Stimulated activated CD4-positive, alpha-beta T cell treated with anti-CD3 and anti-CD28 coated beads, Interleukin-4, amount 100 ng/mL, for 24 hours (primary cell): ENCODE results near the gene MON2.
"Not testable (repeated sequence)": the region's sequence is repeated elsewhere in the genome, so short reads cannot be mapped to it uniquely, and the experiment has no call there.

ENCODE experiments used
- DNase-seq: peaks from one replicate; pipeline ENCODE4 v3.0.0-alpha.2; 2020

Gene MON2

GRCh38 chr12:62552906-62553556 is 86.4 kb downstream of the MON2 start:
- no peak for DNase-seq

DNA sequence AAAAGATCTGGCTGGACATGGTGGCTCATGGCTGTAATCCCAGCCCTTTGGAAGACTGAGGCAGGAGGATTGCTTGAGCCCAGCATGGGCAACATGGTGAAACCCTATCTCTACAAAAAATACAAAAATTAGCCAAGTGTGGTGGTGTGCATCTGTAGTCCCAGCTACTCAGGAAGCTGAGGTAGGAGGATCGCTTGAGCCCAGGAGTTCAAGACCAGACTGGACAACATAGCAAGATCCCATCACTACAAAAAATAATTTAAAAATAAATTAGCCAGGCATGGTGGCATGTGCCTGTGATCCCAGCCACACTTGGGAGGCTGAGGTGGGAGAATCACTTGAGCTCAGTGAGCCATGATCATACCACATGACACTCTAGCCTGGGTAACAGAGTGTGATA is 92.7 kb downstream of the MON2 start:
- DNase-seq: not testable (repeated sequence)

DNA sequence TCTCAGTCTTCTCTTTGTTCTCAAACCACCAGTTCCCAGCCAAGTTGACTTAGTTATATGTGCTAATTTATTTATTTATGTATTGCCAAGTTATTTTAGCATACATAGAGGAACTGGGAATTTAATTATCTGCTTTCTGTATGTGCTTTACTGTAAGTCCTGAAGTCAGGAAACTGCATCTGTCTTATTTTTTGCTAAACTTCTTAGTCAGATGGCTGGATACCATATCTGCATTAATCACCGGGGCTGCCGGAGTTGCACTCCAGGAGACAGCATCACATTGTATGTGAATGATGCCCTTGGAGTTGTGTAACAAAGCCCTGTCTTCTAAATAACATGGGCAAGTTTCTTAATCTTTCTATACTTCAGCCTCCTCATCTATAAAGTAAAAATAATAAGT is 96.2 kb downstream of the MON2 start:
- no peak for DNase-seq

DNA sequence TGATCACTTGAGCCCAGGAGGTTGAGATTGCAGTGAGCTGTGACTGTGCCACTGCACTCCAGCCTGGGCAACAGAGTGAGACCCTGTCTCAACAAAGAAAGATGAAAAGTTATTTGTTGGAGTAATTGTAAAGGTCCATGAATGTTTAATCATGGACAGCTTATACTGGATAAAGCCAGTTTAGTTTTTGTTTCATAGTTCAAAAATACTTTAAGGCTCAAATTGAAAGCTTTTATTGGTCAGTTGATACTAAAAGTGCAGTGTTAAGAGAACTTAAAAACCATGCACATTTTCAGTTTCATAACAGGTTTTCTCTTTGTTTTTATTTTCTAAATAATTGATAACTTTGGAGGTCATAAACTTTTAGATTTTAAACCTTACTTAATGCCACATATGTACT is 108.4 kb downstream of the MON2 start:
- no peak for DNase-seq

DNA sequence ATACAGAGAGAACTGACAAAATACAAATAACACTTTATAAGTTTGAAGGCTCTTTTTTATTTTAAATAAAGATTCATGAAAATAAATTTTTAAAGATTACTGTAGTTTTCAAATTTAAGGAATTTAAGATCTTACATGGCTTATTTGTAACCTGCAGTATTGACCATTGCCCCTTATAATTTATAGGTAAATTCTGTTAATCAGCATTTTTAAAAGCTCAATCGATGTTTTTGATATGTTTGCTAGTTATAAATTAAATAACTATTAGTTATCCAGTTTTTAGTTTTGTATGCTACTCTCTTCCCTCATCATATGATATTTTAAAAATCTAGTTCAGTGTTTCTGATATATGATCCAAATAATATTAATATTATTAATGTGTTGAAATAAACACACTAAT is 109.9 kb downstream of the MON2 start:
- no peak for DNase-seq

DNA sequence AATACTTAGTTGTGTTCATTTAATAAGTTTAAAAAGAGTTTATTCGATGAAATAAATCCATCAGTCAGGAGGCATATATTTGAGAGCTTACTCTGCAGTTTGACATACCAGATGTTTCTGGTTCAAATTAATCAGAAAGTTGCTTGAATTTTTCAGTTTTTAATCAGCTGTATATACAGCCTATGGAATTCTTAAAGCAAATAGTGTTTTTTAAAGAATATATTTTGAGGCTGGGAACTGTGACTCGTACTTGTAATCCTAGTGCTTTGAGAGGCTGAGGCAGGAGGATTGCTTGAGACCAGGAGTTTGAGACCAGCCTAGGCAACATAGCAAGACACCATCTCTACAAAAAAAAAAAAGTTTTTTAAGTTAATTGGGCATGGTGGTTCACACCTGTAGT is 112.1 kb downstream of the MON2 start:
- no peak for DNase-seq

- DNase-seq: no peak
Observed at GRCh38 chr12:62581288-62582064, 114.8 kb downstream of the MON2 start.

DNA sequence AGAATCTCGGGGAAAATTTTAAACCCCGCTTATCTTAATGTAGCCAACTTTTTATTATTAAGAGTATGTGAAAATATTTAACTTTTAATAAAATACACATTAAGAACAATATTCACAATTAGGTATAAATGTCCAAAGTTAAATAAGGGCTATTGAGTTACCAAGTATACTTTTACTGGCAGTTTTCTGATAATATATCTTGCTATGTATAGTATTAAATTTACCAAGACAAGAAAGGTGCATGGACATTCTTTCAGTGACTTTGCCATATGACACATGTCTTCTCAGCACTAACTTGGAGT is 115.4 kb downstream of the MON2 start:
- DNase-seq: no peak

DNA sequence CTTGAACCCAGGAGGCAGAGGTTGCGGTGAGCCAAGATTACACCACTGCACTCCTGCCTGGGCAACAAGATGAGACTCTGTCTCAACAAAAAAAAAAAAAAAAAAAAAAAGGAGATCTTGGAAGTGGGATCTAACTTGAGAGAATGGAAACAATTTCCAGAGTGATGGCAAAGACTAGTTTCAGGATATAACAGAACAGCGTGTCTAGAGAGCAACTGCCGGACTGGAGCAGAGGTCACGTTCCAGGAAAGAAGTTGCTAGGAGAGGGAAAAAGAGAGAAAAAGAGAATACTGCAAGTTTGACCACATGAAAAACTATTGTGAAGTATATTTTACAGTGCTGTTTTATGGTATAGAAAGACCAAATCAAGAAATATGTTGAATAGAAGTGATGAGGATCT is 118.0 kb downstream of the MON2 start:
- no peak for DNase-seq

DNA sequence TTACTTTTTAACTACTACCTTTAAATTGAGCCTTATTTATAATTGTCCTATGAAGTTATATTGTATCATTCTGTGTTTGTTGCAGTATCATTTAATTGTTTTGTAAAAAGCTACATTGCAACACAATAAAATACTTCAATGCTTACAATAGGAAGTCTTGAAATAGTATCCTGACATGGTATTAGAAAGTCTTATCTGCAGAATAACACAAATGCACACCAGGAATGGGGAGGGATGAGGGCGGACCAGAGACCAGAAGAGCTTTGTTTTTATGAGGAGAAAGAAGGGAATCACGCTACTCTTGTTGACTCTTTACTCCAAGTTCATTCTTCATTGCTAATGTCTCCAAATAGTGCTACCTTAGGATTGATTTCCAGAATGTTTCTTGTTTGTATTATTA is 120.2 kb downstream of the MON2 start:
- no peak for DNase-seq

GRCh38 chr12:62588916-62589315 is 122.3 kb downstream of the MON2 start:
- no peak for DNase-seq

GRCh38 chr12:62597253-62597652 is 130.6 kb downstream of the MON2 start:
- DNase-seq: no peak

GRCh38 chr12:62598846-62599245 is 132.2 kb downstream of the MON2 start:
- DNase-seq: no peak

GRCh38 chr12:62599854-62600437 is 133.3 kb downstream of the MON2 start:
- no peak for DNase-seq

- DNase-seq: no peak
Observed at GRCh38 chr12:62601765-62602164, 135.1 kb downstream of the MON2 start.

DNA sequence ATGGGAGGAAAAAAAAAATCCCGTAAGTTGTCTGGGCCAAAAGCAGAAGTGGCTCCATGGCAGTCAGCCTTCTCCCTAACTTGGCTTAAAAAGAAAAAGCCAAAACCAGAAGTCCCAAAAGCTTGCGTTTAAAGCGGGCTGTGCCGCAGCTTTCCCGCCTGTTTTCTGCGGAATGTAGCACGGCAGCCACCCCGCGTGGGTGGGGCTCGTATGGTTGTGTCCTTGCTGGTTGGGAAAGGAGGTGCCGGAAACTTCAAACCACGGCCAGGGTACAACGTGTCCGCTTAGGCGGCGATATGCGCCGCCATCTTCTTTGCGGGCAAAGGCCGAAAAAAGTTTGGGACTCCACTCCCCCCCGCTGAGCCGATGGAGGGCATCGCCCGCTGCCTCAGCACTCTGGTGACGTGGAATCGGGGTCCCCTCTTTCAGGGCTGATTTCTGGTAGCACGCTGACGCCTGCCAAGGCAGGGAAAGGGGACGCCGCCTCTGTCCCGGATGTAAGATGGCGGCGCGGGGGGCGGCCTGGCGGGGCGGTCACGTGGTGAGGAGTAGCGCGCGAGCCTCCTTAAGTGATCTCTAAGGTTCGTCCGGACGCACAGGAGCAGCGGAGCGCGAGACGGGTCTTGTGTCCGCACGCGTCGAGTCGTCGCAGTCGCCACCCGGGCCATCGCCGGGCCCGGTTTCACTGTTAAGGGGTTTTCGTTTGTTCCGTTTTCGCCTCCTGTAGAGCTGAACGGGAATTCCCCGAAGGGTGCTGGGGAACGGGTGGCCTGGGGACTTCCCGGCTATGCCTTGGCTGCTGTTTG is 135.8 kb downstream of the MON2 start:
- peak; percentile 87 for DNase-seq

DNA sequence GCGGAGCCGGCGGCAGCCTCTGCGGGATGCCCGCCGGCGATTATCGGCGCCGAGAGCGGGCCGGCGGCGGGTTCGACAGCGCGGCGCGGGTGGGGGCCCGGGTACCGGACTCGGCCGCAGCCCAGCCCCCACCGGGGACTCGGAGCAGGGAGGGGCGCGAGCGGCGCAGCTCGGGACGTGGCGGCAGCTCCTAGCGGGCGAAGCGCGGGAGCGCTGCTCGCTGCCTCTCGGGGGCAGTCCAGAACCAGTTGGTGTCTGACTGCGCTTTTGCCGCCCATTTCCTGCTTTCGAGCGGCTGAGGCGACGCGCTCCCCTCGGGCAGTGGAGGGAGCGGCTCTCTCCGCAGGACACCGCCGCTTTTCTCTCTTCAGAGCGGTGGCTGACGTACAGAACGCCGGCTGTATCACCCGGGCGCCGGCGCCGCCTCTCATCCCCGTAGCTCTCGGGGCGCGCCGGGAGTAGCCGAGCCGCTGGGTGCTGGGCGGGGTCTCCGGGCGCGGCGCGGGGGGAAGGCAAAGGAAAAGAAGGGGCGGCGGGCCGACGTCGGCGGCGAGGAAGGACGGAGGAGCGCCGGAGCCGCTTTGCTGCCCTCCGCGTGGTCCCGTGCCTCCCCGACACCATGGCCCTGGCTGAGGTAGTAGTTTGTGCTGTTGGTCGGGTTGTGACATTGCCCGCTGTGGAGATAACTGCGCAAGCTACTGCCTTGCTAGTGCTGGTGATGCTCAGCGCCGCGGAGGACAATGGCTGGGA is 136.6 kb downstream of the MON2 start:
- DNase-seq: peak; percentile 79

DNA sequence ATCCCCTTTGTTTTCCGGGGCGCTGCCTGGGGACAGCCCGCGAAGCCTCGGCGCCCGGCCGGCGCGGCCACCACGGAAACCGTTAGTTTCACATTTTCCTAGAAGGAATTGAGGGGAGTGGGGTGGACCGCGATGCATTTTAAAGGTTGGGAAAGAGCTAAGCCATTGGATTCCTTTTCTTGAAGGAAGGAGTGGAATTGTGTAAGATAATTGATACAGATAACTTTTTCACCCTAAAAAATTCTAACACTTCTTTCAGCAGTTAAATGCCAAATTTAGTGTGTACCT is 137.1 kb downstream of the MON2 start:
- DNase-seq: no peak

GRCh38 chr12:62604373-62604772 is 137.7 kb downstream of the MON2 start:
- no peak for DNase-seq

GRCh38 chr12:62604871-62605270 is 138.2 kb downstream of the MON2 start:
- DNase-seq: no peak

DNA sequence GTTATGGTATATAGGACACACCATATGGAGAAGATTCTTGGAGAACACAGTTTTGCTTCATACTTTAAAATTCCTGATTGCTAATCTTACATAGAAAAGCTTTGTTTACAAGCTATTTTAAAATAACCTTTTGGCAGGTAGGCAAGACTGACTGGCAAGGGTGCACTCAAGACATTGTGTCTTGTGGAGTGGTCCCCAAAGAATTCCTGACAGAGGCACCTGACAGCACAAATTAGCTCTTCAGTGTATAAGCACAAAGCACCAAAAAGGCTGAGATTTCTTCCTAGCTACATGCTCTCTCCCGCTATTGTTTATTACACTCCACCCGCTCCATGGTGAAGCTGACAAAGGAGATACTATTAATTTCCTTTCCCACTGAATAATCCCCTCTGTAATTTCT is 139.4 kb downstream of the MON2 start:
- DNase-seq: no peak

DNA sequence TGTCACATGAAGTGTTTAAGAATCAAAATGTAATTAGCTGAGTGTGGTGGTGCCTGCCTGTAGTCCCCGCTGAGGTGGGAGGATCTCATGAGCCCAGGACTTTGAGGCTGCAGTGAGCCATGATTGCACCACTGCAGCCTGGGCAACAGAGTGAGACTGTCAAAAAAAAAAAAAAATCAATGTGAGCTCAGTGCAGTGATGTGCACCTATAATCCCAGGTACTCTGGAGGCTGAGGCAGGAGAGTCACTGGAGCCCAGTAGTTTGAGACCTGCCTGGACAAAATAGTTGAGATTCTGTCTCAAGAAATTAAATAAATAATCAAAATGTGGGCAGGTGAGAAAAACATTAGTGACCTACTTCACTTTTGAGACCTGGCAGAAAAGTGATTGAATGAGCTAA is 140.0 kb downstream of the MON2 start:
- no peak for DNase-seq

DNA sequence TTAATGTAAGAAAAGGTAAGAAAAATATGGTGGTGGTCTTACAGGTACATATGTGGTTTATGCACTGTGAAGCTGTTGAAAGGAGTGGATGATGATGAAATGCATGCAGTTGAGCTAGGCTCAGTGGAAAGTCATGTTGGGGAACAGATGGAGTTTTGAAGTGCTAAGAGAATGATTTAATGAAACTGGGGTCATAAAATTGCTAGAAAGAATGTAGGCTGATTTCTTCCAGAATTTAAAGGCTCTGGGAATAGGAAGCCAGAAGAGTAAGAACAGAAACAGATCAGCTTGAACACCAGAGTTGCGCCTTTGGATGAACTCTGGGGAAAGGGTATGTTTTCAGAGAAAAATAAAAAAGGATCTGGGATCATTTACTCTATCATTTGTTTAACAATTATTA is 146.5 kb downstream of the MON2 start:
- no peak for DNase-seq
